ENCODE data around the gene VSTM4.

Gene VSTM4

DNA sequence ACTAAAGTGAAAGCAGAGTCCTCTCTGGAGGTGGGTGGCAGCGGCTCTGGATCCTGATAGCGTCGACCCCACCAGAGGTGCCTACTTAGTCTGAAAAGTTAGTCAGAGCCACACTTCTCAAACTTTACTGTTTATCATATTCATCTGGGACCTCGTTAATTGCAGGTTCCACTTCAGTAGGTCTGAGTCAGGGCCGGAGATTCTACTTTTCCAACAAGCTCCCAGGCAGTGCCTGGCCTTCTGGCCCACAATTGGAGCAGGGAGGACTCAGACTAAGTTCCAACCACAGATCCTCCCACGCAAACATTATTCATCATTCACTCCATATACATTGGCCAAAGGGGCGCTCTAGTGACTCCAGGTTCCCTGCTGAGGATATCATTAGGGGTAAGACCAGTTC is 78.1 kb downstream of the VSTM4 start:
- DNase-seq: peak; percentile 86

DNA sequence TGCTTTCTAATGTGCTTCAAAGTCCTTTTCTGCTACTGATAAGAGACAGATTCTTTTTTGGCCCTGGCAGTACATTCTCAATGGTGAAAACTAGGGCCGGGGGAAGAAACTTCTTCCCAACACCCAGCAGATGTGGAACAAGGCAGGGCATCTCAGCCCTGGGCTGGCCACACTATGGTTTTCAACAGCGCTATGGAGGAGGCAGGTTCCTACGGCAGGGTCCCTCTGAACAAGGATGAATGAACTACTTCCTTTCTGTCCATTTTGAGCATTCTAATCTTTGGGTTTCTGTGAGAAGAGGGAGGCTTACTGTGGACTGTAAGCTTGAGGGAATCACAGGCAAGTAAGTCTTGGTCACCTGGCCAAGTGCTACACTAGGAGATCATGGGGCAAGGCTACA is 78.7 kb downstream of the VSTM4 start:
- DNase-seq: no peak

DNA sequence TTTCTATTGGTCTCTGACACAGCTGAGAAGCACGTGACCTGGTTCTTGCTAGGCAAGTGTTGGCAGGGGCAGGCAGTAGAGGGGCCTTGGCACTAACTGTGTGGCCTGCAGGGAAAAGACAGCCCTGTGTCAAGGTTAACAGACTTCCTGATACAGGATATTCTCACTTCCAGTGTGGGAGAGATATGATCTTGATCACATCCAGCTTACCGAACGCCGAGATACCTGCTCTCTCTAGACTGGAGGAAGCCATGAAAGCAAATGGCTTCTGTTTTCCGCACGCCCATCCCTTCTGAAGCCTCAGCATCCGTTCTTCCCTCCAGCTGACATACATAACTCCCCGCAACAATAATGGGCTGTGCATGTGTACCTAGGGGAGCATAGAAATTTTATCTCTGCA is 79.4 kb downstream of the VSTM4 start:
- DNase-seq: no peak

DNA sequence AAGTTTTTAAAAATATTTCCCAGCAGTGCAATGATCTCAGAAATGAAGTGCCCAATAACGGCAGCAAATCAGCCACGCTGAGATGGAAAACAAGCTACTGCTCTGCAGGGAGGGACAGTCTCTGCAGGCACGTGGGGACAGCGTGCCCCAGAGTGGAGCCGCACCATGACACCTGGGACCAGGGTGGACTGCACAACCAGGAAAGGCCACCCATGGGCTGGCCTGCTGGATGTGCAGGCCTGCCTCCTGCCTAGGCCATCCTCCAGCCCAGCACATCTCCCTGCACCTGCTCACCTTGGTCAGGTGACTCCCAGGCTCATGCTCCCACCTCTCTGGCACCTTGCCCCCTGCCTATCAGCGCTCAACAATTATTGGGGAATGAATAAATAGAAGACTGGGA is 80.4 kb downstream of the VSTM4 start:
- DNase-seq: no peak

DNA sequence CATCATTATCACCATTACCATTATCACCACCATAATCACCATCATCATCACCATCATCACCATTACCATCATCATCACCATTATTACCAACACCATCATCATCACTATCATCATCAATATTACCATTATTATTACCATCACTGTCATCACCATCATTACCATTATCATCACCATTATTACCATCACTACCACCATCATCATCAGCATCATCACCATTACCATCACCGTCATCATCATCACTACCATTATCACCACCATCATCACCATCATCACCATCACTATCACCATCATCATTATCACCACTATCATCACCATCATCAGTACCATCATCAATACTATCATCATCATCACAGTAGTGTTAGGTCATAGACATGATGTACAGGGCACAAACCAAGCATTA is 81.4 kb downstream of the VSTM4 start:
- DNase-seq: no peak

DNA sequence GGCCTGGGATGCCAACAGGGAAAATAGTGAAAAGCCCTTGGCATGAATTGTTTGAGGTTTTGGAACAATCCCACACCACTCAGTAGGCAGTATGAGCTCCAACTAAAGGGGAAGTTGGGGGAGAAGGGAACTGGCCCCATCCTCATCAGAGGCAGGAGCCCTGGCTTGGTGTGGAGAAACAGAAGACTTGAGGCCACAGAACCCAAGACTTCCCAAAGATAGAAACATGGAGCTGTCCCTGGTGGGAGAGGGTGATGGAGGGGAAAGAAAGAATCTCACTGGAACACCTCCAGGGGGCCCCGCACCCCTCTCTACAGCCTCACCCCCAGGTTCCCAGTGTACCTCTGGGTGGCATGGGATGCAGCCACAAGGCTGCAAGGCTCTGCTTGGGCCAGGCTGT is 85.7 kb downstream of the VSTM4 start:
- no peak for DNase-seq

DNA sequence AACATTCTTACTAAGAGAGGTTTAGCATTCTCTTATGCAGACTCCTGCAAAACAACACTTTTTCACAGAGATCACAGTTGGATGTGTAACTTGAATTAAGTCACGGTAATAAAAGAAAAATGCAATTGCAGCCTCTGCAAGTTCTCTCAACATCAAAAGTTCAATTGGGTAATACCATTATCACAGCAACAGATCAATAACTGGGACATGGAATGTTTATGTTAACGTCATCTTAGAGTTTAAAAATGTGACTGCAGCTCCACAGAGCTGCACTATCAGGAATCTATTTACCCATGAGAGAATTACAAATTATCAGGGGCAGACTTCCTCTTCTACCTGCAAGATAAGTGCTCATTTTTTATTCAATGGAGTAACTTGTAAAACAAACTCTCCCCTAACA is 86.7 kb downstream of the VSTM4 start:
- no peak for DNase-seq

DNA sequence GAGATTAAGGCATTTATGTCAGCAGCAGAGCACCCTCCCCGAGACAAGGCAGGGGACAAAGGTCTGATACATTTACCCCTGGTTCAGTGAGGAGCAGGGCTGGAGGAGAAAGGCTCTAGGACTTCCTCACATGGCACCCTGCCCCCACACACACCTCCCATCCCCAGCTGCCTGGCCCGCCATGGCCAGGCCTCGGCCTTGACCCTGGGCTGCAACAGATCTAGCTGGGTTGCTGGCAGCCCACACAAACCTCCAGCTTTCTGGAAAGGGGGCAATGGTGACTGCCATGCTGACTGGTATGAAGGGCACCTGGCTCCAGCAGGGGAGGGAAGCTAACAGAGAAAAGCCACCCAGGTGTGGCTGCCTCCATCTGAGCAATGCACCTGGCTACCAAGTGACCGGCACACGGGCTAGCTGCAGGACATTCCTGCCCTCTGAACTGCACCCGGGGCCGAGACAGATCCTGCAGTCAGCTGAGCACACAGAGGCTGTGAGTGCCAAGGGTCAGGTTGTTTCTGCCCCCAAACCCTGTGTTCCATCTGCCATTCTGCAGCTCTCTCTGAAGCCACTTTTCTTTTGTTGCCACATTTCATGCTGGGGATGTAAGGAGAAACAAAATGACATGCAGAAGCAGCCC is 89.9 kb downstream of the VSTM4 start:
- DNase-seq: no peak

DNA sequence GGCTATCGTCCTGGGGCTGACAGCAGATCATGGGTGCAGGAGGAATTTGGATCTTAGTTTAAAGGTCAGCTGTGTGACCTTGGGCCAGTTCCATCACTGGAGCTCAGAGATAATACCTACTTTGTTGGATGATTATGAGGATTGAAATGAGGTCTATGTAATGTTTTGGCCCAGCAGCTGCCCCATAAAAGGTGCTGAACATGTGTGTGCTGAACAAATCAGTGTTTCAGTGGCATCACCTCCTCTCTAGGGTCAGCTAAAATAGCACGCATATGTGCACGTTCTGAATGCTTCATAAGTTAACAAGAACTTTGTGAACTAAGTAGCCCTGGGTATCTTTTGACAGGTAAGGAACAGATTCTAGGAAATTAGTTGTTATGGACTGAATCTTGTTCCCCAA is 90.8 kb downstream of the VSTM4 start:
- DNase-seq: no peak

DNA sequence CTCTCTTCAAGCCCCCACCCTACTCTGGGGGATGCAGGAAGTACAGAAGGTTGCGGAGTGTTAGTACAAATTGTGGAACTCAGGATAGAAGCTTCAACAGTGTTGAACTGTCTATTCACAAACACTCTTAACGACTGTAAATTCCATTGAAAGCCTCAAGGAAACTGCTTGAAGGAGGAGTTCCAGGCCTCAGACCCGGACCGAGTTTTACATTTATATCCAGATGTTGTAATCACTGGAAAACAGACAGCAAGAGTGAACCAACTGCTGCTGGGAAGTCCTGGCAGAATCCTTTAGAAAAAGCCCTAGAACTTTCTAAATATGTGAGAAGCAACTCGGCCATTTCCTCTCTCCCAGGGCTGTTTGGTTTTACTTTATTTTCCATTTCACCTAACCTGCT is 91.6 kb downstream of the VSTM4 start:
- no peak for DNase-seq

DNA sequence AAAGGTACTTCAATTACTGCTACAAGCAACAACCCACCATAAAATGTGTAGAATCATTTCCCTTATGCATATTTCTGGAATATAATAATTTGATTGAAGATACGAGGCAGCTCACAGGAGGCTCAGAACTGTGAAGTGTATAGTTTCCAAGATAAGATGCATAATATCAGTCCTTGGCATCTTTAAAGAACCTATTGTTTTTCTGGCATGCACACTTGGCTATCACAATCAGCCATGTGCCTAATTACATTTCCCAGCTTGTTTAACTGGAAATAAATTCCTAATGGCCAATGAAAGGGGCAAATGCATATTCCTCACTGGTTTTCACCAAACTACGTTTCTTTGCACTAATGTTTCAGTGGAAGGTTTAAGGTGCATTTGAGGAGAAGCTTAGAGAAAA is 92.3 kb downstream of the VSTM4 start:
- DNase-seq: no peak

DNA sequence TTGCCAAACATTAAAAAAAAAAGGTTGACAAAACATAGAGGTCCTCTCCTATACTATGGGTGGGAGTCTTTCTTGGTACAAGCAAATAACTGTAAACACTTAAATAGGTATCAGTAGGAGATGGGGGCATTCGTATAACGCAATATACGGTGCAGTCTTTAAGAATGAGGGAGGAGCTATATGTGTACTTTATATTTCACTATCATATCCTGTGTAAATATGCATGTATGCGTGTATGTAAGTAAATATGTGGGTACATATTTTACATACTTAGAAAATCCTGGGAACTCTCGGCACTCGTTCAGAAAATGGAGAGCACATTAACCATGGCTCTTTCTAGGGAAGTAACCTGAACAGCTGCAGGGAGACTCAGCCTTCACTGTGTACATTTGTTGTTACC is 93.6 kb downstream of the VSTM4 start:
- DNase-seq: no peak

DNA sequence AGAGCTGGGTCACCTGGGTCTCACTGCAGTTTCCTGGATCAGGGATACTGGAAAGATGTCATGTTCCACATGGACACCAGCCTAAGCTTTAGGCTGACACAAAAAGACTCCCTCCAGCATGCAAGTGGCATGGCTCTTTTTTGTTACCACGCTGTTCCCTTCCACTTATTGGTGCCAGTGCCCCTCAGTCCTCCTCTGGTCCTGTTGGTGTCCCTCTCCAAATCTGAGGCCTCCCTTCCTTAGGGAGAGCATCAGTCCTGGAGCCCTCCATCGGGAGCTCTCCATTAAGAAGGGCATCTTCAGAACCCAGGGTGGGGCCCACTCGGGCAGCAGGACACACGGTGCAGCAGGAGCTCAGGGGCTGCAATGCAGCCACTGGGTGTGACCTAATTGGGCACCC is 99.6 kb downstream of the VSTM4 start:
- no peak for DNase-seq

DNA sequence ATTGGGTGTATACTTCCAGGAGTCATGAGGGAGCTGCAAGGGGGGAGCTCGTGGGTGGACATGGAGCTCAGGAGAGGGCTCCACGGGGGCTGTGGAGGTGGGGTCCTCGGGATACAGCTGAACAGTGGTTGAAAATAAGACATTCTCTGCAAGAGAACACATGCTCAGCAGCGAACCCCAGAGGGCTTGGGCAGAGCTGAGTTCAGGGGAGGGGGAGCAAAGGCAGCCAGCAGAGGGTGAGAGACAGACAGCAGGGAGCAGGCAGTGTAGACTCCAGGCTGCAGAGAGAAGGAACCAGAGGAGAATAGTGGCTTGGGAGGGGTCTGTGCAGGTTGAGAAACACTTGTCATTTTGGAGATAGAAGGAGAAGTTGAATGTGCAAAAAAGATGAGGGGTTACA is 102.7 kb downstream of the VSTM4 start:
- DNase-seq: no peak

DNA sequence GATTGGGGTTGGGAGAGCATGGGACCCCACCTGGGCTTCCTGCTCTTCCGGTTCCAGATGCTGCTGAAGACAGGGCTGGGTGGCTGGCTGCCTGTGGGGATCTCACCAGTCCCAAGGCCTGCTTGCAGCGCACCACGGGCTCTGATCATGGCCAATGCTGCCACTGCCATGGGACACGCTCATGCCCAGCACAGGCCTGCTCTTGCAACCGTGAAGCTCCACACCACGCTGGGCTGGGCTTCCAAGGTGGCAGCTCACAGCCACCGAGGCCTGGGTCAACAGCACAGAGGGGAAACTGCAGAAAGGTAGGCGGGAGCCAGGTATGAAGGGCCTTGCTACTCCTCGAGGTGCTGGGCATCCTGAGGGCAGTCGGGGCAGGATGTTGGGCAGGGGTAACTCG is 103.6 kb downstream of the VSTM4 start:
- DNase-seq: no peak

DNA sequence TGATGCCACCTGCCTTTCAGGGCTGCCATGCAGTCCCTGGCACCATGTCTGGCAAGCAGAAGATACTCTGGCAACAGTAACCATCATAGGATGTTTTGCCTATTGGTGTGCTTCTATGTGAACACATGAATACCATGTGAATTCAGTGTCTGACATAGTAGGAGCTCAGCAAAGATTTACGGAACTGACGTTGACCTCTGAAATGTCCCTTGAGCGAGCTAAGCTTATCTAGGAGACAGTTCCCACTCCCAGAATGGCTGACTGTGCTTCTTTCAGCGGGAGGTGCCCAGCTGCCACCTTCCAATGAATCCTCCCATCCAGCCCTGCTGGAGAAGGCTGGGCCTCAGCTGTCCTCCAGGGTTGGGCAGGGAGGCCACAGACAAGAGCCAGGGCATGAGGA is 104.5 kb downstream of the VSTM4 start:
- no peak for DNase-seq

DNA sequence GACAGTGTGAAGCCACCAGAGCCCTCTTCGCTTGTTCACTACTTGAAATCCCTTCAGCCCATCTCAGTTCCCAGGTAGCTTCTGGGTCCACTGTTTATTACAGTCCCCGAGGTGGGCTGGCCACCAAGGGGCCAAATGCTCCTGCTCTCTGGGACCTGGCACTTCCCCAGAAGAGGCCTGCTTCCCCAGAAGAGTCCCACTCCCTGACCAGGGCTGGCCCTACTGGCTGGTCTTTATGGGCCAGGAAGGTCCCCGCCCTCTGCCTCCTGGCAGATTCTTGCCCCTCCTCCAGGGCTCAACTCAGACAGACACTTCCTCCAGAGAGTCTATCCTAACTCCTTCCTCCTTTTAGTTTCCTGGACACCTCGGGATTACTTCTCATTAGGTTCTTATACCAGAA is 105.0 kb downstream of the VSTM4 start:
- no peak for DNase-seq

DNA sequence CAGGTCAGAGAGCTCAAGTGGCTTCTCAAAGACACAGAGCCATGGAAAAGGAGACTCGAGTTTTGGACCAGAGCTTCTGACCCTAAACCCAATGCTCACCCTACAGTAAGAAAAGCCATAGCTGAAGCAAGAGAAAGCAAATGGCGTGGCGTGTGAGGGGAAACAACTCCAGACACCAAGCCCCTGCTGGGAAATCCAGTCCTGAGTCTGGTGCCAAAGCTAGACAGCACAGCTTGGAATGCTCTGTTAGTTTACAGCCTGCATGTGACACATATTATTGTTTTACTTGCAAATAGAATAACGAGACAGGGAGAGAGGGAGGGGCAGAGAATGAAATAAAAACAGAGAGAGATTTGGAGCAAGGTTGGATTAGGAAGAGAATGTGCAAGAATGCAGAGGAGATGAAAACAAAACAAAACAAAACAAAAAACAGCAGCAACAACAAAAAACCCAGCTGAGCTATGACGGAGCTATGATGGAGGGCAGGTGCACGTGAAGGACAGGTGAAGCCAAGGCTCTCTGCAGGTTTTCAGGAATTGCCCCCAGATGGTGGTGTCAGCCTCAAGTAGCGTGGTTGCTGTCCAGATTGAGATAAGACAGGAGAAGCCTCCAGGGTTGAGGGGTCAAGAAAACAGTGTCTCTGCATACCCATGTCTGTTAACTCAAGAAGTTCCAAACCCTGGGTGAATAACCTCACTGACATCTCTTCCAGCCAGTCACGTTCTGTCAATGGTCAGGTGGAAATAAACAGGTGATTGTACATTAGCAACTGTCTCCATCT is 105.9 kb downstream of the VSTM4 start:
- DNase-seq: no peak

DNA sequence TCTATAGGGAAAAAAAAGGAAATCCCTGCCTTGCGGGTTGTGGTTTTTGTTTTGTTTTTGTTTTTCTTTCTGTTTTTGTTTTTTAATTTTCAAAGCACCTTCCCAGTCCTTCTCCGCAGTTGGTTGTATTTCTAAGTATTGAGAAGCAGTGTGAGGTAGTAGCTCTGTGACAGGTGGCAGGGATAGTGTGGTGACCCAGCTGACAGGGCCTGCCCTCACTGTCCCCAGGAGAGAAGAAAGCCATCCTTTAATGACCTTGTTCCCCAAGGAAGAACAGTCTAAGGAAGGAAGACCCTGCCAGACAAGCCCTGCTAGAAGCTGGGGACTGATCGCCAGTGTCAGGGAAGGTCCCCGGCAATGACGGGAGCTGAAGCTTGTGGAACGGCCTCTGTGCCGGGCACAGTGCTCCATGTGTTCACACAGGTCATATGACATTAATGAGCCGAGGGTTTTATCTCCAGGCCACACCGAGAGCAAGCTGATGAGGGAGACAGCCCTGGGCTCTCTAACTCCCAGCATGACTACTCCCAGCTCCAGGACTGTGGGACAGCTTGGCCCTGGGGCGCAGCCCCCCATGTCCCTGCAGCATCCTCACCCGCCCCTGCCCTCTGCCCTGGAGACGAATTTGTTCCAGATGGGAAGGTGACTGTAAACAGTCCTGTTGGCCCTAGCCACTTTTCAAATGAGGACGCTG is 106.7 kb downstream of the VSTM4 start:
- DNase-seq: no peak

DNA sequence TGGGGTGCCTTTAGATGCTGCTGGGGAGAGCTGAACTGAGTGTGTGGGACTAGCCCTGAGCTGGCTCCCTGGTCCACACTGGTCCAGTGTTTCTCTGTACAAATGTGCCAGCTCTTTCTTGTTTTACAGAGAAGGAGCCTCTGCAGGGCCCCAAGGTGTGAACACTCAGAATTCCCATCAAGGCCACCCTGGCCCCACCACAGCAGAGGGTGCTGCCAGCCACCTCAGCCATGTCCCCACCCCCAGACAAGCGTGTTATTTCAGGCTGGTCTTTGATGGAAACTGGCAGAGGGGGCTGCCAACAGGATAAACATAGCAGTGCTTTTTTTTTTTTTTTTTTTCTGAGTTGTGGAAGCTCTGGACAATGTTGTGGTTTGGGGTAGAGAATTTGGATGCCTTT is 107.2 kb downstream of the VSTM4 start:
- no peak for DNase-seq

DNA sequence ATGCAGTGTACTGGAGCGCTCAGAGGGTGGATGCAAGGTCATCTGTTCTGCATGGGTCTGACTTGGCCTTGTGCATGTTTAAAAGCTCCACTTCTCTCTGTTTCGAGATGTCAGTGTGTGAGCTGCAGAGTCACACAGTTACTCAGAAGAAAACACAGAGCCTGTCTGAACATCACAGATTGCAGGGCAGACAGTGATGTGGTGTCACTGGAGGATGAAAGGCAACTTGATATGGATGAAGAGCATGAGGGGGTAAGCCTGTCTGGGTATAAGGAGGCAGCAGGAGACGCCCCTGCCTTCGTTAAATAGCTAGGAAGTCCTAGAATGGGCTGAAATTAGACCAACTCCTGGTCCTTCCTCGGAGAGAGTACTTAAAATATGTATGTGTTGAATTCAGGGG is 108.2 kb downstream of the VSTM4 start:
- DNase-seq: no peak

DNA sequence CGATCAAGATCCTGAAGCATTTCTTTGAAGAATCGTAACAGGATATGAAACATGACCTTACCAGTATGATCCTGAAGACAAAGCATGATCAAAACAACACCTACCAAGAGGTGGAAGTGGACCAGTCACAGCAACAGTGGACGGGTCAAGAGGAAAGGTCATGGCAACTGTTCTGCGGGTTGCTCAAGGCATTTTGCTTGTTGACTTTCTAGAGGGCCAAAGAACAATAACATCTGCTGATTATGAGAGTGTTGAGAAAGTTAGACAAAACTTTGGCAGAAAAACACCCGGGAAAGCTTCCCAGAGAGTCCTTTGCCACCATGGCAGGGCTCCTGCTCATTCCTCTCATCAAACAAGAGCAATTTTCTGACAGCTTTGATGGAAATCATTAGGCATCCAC is 110.1 kb downstream of the VSTM4 start:
- DNase-seq: no peak

DNA sequence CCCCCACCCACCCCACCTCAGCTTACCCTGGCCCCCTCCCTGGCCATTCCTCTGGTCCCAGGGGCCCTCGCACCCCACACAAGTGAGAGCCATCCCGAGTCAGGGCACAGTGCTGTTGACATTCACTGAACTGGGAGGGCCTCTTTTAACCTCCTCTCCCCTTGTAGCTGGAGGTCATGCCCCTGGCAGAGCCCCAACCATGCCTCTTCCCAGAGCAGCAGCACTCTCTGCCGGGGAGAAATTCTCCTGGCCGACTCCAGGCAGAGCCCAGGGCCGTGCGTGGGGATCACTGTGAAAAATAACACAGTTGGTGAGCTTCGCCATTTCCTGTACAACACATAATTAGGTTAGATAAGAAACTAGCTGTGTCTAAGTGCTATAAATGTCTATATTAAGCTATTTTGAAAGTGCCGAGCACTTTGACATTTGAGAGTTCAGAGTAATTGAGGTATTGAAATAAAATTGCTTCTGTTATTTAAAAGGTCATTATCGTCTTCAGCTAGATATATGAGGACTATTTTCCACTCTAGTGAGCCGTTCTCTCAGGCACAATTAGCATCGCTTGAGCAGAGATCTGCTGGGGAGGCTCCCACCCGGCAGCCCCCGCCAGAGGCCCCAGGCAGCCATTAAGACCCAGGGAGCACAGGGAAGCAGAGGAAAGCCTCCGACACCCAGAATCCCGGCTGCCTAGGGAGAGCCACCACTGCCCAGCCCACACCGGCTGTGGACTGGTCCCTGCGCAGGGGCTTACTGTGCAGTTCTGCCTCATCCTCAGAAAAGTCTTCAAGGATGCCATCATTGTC is 113.3 kb downstream of the VSTM4 start:
- no peak for DNase-seq

DNA sequence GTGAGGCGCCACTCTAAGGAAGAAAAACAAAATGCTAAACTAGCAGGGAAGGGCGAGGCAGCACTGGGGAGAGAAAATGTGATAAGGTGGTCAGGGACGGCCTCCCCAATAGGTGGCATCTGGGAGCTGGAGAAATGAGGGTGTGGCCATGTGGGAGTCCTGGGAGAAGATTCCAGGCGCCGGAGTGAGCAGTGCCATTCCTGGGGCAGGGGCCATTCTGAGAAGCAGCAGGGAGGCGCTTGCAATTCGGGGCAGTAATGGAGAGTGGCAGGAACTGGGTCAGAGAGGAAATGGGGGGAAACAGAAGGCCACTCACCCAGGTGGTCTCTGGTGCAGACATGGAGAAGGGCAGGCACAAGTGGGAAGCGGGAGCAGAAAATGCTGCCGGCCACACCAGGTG is 113.9 kb downstream of the VSTM4 start:
- DNase-seq: no peak

Measured in amniotic stem cell (primary cell).